Measurements from ENCODE around the gene ANKRD28. TPM values are rescaled to one million over a fixed set of nuclear protein-coding genes. Genes with fewer than 3 reads are reported as not detected.

Gene ANKRD28
- total and polyA plus RNA-seq, 2 of the 8 experiments (the other 6 are each of a cell fraction or from before 2014, with no cell fraction given) = 39.1 to 61.7 TPM

DNA sequence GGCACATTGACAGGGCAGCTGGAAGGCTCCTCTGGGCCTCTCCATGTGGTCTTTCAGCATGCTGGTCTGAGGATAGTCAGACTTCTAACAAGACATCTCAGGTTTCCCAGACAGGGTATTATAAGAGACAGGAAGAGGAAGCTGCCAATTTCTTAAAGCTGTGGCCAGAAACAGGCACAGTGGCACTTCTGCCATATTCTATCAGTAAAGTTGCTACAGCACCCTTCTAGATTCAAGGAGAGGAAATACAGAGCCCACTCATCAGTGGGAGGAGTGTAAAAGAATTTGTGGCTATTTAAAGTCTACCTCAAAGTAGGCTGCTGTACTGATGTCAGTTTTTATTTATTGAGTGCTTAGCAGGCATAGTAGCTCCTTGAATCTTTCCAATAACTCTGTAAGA, 140.8 kb downstream of the ANKRD28 start (continued):
- TF ChIP-seq CTBP2 (IDR thresholded peaks at IDR 0.05; ENCODE audit: borderline replicate concordance, insufficient read depth, insufficient read length, low read length) (no peak), BACH1 (IDR thresholded peaks at IDR 0.05; ENCODE audit: low read length) (no peak), FOSL1 (IDR thresholded peaks at IDR 0.05; ENCODE audit: insufficient read depth, low read depth, low read length) (no peak), KDM5A (IDR thresholded peaks at IDR 0.05; ENCODE audit: low read length) (no peak)
- TF ChIP-seq, protein P1, sequence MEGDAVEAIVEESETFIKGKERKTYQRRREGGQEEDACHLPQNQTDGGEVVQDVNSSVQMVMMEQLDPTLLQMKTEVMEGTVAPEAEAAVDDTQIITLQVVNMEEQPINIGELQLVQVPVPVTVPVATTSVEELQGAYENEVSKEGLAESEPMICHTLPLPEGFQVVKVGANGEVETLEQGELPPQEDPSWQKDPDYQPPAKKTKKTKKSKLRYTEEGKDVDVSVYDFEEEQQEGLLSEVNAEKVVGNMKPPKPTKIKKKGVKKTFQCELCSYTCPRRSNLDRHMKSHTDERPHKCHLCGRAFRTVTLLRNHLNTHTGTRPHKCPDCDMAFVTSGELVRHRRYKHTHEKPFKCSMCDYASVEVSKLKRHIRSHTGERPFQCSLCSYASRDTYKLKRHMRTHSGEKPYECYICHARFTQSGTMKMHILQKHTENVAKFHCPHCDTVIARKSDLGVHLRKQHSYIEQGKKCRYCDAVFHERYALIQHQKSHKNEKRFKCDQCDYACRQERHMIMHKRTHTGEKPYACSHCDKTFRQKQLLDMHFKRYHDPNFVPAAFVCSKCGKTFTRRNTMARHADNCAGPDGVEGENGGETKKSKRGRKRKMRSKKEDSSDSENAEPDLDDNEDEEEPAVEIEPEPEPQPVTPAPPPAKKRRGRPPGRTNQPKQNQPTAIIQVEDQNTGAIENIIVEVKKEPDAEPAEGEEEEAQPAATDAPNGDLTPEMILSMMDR (IDR thresholded peaks at IDR 0.05; ENCODE audit: control extremely low read depth in 1 of 3, insufficient read depth in 1 of 3, low read depth in 1 of 3, low read length in 3 of 3) = no peak
